ENCODE data around the gene SPTLC2. TPM values are rescaled to one million over a fixed set of nuclear protein-coding genes. Genes with fewer than 3 reads are reported as not detected.

The SPTLC2 gene
- total and polyA plus RNA-seq, 2 of the 13 experiments (the other 11 are each of a cell fraction or from before 2014, with no cell fraction given) = 17.4 to 17.5 TPM

- in situ Hi-C loops (cut with HindIII; ENCODE audit: extremely low pct_ligation_motif_present, low pct_unique_long_range_greater_than_20kb) = no loop called here
- Histone ChIP-seq H3K4me3 (replicated peaks in 1 of 3; ENCODE audit: insufficient read depth in 1 of 3, low read depth in 2 of 3, low read length in 3 of 3) (no peak overlapping the region), H3K4me1 (ENCODE audit: insufficient read depth, low read length) (peaks cover 14% of the 10 kb centered on the region), H2AFZ (ENCODE audit: low read length) (no peak overlapping the region), H3K36me3 (replicated peaks in 1 of 2; ENCODE audit: control insufficient read depth in 1 of 2, insufficient read depth in 2 of 2, low read length in 2 of 2) (peaks cover 2 to 5% of the 10 kb centered on the region in 2 experiments; a peak in 2 of 5 replicates), H3K4me2 (ENCODE audit: low read depth, low read length) (no peak overlapping the region), H3K27ac (ENCODE audit: extremely low read length, insufficient read depth, low read length) (no peak overlapping the region), H3K9ac (ENCODE audit: insufficient read depth, low read depth, low read length) (no peak overlapping the region), H4K20me1 (ENCODE audit: insufficient read depth, low read length) (no peaks in the 10 kb centered on the region), H3K9me3 (ENCODE audit: low read length) (no peaks in the 10 kb centered on the region), H3K79me2 (ENCODE audit: insufficient read depth, low read length) (no peaks in the 10 kb centered on the region), H3K27me3 (ENCODE audit: control insufficient read depth in 1 of 2, insufficient read depth in 2 of 2, low read length in 2 of 2) (no peaks in the 10 kb centered on the region; a peak in 1 of 5 replicates)
- no peak for TF ChIP-seq BRF2 (CRISPR knock-in tag; IDR thresholded peaks at IDR 0.05)
- no peak for TF ChIP-seq ZNF143 (CRISPR knock-in tag; IDR thresholded peaks at IDR 0.05)
- TF ChIP-seq MBD4 (IDR thresholded peaks at IDR 0.05; ENCODE audit: borderline replicate concordance, low read length) = no peak
- no peak for TF ChIP-seq JDP2 (CRISPR knock-in tag; IDR thresholded peaks at IDR 0.05; ENCODE audit: borderline replicate concordance)
- no peak for TF ChIP-seq YY1 (IDR thresholded peaks at IDR 0.05; ENCODE audit: insufficient read depth, insufficient replicate concordance, low read depth, low read length)
- no peak for TF ChIP-seq MXD3 (CRISPR knock-in tag; IDR thresholded peaks at IDR 0.05)
- TF ChIP-seq KDM2A (CRISPR knock-in tag; IDR thresholded peaks at IDR 0.05; ENCODE audit: borderline replicate concordance, low read depth) = no peak
- TF ChIP-seq NKX3-1 (CRISPR knock-in tag; IDR thresholded peaks at IDR 0.05) = no peak
- TF ChIP-seq ZBTB21 (CRISPR knock-in tag; IDR thresholded peaks at IDR 0.05) = no peak
- no peak for TF ChIP-seq ZBTB37 (CRISPR knock-in tag; IDR thresholded peaks at IDR 0.05)
- no peak for TF ChIP-seq HES4 (CRISPR knock-in tag; IDR thresholded peaks at IDR 0.05; ENCODE audit: borderline replicate concordance)
- TF ChIP-seq ZFP91 (CRISPR knock-in tag; IDR thresholded peaks at IDR 0.05; ENCODE audit: borderline replicate concordance) = no peak
- TF ChIP-seq SYNCRIP (IDR thresholded peaks at IDR 0.05; ENCODE audit: insufficient read depth, low read depth, low read length) = no peak
- TF ChIP-seq ZBTB39 (CRISPR knock-in tag; IDR thresholded peaks at IDR 0.05) = no peak
- no peak for TF ChIP-seq KLF15 (CRISPR knock-in tag; IDR thresholded peaks at IDR 0.05; ENCODE audit: borderline replicate concordance)
- TF ChIP-seq PLSCR1 (CRISPR knock-in tag; IDR thresholded peaks at IDR 0.05; ENCODE audit: borderline replicate concordance) = no peak
- POLR2A ChIA-PET = no interaction called here
- intact Hi-C loops (cut with micrococcal nuclease; ENCODE audit: unreplicated experiment) = no loop called here
- CTCF ChIA-PET (ENCODE audit: low intra/inter-chr PET ratio, low total read pairs) = no interaction called here
- BruUV-seq (replicated peaks) = no TSS peak
- FAIRE-seq (no peak), DNase-seq (ENCODE audit: low spot score) (no peak), ATAC-seq (no peak)
- 94% methylated on average over 1 of the region's 1 CpG for WGBS (ENCODE audit: low lambda C conversion rate)
These were observed 90.2 kb downstream of the SPTLC2 start for GRCh38 chr14:77526266-77526665.
